KOPT-K1 (cell line): ENCODE data around the gene SGPL1.

Source experiments
- H3K27ac ChIP-seq: fragments of 200-600 bp; sonication (generic); 2 replicates; pipeline ENCODE4 v1.5.1; 2016; ENCODE audit warnings: antibody characterized with exemption, mild to moderate bottlenecking, low read depth, low read length; ENCODE audit not compliant: poor library complexity, severe bottlenecking
- H3K36me3 ChIP-seq: fragments of 200-600 bp; sonication (generic); 2 replicates; pipeline ENCODE4 v1.5.1; 2017; ENCODE audit warnings: antibody characterized with exemption, mild to moderate bottlenecking, low read length, moderate library complexity; ENCODE audit not compliant: insufficient read depth
- H3K9me3 ChIP-seq: fragments of 200-600 bp; sonication (generic); 2 replicates; pipeline ENCODE4 v1.5.1; 2017; ENCODE audit warnings: antibody characterized with exemption, low read length, mild to moderate bottlenecking; ENCODE audit not compliant: insufficient read depth, poor library complexity, severe bottlenecking

Gene SGPL1

DNA sequence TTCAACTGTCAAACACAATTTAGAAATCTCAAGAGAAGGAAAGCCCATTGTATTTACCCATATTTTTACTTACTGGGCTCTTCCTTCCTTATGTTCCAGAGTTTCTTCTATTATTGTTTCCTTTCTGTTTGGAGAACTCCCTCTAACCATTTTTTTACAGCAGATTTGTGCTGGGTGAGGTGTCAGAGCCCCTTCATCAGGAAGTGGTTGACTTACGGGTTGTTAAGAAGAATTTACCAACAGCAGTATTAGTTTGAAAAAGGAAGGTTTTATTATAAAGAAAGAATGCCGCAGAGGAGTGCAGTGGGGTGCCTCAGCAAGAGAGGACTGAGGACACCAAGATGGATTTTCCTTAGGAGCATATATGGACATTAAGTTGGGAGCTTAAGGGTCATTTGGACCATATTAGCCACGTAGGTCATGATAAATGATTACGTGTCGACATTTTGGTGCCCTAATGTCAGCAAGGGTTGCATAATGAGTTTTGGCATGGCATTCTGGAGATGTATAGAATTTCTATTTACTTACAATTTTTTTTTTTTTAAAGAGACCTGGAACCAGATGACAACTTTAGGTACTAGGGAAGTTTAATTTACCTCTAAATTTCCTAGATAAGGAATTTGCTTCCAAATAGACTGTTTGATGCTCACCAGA is 24.2 kb upstream of the SGPL1 start:
- Histone ChIP-seq H3K36me3 (no peaks in the 10 kb centered on the region), H3K27ac (no peak overlapping the region), H3K9me3 (peaks cover 1% of the 10 kb centered on the region)

DNA sequence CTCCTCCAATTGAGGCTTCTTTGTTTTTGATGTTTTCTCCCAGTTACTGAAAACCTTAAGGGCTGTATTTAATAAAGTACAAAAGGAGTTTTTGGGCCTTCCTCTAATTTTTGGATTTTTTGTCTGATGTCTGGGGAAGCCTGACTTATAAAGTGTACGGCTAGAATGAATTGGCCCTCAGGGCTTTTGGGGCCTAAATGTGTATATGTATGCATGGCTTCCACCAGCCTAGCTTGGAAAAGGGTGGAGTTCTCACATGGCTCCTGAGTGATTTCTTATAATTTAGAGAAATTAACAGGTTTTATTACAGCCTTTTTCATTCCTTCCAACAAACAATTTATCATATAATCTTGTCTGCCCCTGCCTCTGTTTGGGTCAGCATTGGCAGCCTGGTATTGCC is 20.1 kb upstream of the SGPL1 start:
- Histone ChIP-seq H3K27ac (no peak overlapping the region), H3K36me3 (no peaks in the 10 kb centered on the region), H3K9me3 (peaks cover 19% of the 10 kb centered on the region)

DNA sequence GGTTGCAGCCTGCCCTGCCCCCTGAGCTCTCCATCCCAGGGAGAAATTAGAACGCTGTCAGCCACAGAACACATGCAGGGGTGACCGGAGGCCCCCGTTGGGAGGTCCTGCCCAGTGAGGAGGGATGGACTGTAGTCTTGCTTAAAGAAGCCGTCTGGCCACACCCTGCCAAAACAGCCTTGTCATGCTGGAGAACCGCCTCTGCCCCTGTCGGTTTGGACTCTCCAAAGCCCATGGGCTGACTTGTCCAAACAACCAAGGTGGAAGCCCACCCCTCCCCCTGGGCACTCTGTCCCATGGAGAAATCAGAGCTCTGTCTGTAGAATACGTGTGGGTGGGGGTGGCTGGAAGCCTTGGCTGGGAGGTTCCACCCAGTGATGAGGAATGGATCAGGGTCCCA is 17.9 kb upstream of the SGPL1 start:
- no peaks in the 10 kb centered on the region for H3K36me3 ChIP-seq
- H3K9me3 ChIP-seq, result peaks cover 19% of the 10 kb centered on the region
- H3K27ac ChIP-seq, result no peak overlapping the region

DNA sequence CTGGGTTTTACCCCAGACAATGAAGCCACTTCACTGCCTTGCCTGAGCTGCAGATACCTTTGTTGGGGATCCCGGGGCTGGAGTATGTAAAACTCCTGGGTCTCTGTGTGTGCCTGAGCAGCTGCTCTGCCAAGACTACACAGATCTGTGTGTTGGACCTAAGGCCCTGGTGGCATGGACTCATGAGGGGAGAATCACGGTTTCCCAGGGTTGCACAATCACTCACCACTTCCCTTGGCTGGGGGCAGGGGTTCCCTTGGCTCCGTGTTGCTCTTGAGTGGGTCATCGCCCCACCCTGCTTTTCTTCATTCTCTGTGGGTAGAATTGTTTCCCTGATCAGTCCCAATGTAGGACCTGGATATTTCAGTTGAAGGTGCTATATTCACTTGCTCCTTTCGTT is 16.6 kb upstream of the SGPL1 start:
- Histone ChIP-seq H3K9me3 (peaks cover 19% of the 10 kb centered on the region), H3K36me3 (no peaks in the 10 kb centered on the region), H3K27ac (no peak overlapping the region)

DNA sequence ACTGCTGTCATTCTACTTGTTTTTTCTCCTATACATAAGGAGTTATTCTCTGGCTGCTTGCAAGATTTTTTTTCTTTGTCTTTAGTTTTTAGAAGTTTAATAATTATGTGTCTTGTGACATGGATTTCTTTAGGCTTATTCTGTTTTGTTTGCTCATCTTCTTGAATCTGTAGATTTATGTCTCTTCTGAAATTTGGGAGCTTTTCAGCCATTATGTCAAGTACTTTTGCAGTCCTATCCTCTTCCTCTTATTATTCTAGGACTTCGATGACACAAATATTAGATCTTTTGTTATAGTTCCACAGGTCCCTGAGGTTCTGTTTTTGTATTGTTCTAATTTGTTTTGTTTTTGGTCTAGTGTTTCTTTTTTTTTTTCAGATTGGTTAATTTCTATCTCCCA is 13.9 kb upstream of the SGPL1 start:
- H3K9me3 ChIP-seq, result peaks cover 15% of the 10 kb centered on the region
- H3K36me3 ChIP-seq, result no peaks in the 10 kb centered on the region
- no peak overlapping the region for H3K27ac ChIP-seq

DNA sequence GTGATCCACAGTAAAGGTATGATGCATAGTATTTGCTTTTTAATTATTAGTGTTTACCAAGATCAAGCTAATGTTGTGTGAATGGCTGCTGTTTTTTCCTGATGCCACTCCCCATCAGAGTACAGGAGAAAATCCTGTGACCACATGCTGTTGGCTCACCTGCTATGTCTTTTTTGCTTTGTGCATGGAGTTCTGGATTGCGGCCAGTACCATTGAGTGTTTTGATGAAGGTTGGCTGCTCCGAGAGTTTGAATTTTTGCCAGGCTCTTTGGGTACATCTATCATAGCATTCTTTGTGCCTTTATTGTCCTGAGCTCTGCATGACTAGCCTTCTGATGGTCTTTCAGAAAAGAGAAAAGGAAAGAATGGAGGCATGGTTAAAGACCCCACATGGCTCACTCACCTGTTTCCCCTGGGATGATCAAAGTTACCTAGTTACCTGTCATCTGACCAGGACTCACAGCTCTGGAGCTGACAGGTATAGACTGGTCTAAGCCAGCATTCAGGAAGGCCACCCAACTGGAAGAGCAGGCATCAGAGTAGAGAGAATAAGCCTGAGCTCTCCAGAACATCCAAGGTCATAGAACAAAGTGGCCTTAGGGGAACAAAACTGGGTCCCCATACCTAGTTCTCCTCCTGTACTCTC is 11.8 kb upstream of the SGPL1 start:
- Histone ChIP-seq H3K36me3 (no peaks in the 10 kb centered on the region), H3K9me3 (peaks cover 6% of the 10 kb centered on the region), H3K27ac (no peak overlapping the region)

DNA sequence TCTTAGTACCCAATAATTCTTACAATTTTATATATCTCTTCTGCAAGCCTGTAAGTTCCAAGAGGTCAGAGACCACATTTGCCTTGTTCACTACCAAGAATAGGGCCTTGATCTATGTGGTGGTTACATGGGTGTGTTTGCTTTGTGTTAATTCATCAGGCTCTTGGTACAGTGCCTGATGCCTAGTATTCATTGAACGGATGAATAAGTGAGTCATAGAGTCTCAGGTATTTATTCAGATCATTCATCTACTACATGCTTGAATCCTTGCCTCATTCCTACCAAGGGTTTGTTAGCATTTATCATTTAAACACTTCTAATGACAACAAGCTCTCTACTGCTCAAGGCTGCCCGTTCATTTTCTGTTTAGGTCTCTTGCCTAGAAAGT is 11.3 kb upstream of the SGPL1 start:
- H3K27ac ChIP-seq, result no peak overlapping the region
- peaks cover 3% of the 10 kb centered on the region for H3K9me3 ChIP-seq
- H3K36me3 ChIP-seq, result no peaks in the 10 kb centered on the region

DNA sequence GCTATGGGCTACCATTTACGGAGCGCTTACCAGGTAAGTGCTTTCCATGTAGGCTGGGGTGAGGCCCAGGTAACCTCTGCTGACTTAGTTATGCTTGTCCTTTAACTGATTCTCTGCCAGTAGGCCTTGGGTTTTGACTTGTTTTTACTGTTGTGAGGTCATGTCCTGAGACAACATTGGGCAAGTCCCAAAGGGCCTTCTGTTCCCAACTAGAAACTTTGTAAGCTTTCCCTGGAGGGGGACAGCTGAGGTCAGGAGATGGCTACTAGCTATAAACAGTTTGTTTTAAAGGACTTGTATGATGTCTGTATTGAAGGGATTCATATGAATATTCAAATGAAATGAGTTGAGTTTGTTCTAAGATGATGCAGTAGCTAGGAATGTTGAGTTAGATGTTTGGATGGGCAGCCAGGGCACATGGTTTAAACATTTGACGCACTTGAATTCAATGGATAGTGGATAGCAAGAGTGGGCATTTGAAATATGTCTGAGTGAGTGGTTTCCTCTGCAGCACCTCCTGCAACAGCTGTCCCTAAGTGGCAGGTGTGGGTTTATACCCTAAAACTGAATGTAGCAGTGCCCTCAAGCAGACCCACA is 10.0 kb upstream of the SGPL1 start:
- H3K9me3 ChIP-seq, result no peaks in the 10 kb centered on the region

DNA sequence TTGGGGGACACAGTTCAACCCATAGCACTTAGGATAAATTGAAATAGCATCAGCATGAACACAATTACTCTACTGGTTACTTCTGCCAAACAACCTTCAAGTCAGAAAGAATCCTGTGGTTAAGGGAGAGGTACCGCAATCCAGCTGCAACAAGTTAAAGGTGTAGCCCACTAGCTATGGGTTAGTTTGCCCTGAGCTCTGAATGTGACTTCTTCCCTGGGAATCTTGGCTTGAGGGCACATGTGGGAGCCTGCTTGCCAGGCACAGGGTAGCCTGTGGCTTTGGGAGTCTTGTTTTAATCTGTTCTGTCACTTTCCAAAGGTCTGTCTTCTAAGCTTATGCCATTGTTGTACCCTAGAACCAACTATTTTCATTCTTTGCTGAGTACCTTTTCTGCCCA is 8.9 kb upstream of the SGPL1 start:
- no peaks in the 10 kb centered on the region for H3K9me3 ChIP-seq
- no peaks in the 10 kb centered on the region for H3K36me3 ChIP-seq
- H3K27ac ChIP-seq, result no peak overlapping the region

More for the DNA sequence above, 10.0 kb upstream of the SGPL1 start:
- Histone ChIP-seq H3K27ac (no peak overlapping the region), H3K36me3 (no peaks in the 10 kb centered on the region)

DNA sequence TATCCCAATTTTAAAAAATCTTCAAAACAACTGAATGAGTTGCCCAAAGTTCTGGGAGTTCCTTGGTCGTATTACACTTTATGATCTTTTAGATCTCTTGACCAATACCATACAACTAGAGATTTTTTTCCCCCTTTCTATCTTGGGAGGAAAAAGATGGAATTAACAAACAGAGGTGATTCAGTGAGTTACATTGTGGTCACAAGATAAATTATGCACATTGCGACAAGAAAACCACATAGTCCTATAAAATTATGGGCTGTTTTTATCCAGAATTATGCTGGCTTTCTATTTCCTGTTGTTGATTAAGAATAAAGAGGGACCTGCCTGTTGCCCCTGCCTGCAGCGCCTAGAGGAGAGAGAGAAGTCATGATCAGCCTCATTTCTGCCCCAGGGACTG is 8.2 kb upstream of the SGPL1 start:
- no peaks in the 10 kb centered on the region for H3K9me3 ChIP-seq
- no peaks in the 10 kb centered on the region for H3K36me3 ChIP-seq
- no peak overlapping the region for H3K27ac ChIP-seq

DNA sequence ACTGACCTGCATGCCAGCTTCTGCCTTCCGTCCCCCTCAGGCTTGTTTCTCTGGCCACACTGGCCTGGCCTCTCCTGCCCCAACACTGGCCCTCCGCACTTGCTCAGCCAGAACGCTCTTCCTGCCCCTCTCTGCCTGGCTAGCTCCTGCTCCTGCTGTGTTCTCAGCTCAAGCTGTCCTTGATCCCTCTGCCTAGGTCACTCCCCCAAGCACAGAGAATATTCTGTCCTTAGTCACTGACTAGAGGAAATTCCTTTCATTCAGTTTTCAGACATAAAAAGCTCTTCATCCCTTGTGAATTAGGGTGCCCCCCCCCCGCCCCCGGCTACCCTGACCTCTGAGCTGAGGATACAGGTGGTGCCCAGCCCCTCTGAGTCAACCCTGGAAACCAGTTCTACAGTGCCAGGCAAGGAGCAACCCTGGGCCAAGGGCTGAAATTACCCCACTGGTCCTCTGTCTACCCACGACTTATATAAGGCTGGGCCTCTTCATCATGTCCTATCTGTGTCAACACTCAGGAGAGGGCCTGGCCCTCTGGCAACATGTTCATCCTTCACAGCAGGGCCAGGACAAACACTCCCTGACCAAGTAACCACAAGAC is 6.6 kb upstream of the SGPL1 start:
- Histone ChIP-seq H3K27ac (no peak overlapping the region), H3K36me3 (no peaks in the 10 kb centered on the region), H3K9me3 (no peaks in the 10 kb centered on the region)

DNA sequence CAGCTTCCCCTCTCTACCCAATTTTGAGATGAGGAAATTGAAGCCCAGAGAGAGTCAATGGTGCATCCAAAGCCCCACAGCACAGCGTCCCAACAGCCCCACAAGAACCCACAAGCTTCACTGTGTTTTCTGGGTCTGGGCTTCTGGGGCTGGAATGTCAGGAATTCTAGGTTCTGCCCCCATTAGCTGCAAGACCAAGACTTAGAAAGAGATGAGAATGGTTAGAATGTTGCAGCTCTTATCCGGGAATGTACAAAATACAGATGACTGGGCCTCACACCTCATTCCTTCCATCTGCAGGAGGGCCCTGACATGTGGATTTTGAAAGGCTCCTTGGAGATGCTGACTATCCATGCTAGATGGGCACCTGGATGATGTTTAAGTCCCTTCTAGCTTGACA is 6.0 kb upstream of the SGPL1 start:
- Histone ChIP-seq H3K27ac (no peak overlapping the region), H3K36me3 (no peaks in the 10 kb centered on the region), H3K9me3 (no peaks in the 10 kb centered on the region)

DNA sequence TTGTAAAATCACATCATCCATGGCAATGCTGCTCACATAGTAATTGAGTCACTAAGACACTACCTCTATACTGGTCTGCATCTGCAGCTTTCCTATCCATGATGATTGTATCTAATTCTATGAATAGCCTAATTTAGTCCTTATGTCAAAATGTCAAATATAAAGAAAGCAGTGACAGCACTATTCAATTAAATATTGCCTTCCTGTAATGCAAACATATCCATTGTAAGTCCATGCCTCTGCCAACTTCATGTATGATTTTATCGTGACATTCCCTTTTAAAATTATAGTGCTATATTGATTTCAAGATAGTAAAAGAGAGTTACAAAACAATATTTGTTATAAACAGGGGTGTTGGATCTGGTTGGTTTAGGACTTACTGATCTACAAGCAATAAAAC is 4.8 kb upstream of the SGPL1 start:
- Histone ChIP-seq H3K27ac (no peak overlapping the region), H3K36me3 (no peaks in the 10 kb centered on the region), H3K9me3 (no peaks in the 10 kb centered on the region)

DNA sequence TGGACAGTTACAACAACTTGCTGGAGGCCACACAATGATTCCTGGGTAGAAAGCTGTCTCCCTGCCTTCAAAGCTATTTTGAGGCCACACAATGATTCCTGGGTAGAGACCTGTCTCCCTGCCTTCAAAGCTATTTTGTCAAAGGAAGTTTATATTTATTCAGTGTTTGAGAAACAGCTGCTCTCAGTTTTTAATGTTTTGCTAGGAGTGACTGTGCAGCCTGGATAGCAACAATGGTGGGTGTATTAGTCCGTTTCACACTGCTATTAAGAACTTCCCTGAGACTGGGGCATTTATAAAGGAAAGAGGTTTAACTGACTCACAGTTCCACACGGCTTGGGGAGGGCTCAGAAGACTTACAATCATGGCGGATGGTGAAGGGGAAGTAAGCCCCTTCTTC is 3.9 kb upstream of the SGPL1 start:
- Histone ChIP-seq H3K27ac (no peak overlapping the region), H3K9me3 (no peaks in the 10 kb centered on the region)

DNA sequence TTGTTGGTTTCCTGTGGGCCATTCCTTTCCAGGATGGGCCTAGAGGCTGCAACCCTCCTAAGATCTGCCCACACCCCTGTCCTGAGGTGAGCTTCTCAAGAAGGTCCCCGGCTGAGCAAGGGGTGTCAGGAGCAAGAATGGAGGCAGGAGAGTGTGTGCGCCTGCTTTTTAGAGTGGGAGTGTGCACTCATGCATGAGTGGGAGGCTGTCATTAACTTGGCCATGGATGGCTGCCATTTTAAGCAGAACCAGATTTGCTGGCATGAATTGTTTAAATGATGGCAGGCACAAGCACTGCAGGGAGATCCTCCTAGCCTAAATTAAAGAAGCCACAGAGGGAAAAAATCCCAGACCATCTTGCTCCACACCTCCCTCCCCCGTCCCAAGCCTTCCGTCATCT is 2.9 kb upstream of the SGPL1 start:
- Histone ChIP-seq H3K9me3 (no peaks in the 10 kb centered on the region), H3K36me3 (no peaks in the 10 kb centered on the region), H3K27ac (no peak overlapping the region)

More for the DNA sequence above, 3.9 kb upstream of the SGPL1 start:
- no peaks in the 10 kb centered on the region for H3K36me3 ChIP-seq
